Smooth muscle cell of the pulmonary artery (primary cell): ENCODE results near the gene RAPGEF3. TPM values are rescaled to one million over a fixed set of nuclear protein-coding genes. Genes with fewer than 3 reads are reported as not detected.

Experiments used
- total RNA-seq: library from RNA; depleted of rRNA; stranded (reverse); fragments of >200 nt; gene quantifications from 2 replicates; pipeline ENCODE4 v1.2.3, GENCODE V29; 2014

Gene RAPGEF3
- 3.9 and 5.6 TPM in 2 replicates for total RNA-seq

GRCh38 chr12:47758834-47759690, at the start of gene RAPGEF3:
TSS of gene RAPGEF3 (minus strand) at chr12:47758880. CDS start at chr12:47758556, 324 bp downstream.

DNA sequence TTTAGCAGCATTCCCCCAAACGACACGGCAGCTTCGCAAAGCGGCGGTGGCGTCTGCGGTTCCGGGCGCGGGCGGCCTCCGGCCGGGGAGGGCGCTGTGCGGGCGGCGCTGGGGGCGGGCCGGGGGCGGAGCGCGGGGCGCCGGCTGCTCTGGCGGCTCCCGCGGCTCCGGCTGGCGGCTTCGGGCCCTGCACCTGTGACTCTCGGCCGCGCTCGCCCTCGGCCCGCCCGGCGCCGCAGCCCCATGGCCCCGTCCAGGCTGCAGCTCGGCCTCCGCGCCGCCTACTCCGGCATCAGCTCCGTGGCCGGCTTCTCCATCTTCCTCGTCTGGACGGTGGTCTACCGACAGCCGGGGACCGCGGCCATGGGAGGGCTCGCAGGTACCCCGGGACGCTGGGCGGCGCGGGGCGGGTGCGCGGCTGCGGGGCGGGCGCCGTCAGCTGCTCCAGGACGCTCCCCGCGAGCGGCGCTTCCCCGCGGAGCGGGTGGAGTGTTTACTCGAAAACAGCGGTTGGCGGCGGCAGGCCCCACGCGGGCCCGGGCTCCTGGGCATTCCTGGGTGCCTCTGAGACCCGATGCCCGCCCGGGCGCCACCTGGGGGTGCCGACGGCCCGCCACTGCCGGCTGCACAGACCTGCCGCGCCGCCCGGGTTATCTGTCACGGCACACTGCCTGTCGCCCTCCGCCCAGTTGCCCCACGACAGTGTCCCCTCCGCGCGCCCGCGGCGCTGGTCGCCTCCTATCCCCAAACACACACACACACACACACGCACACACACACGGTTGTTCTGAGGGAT, 14.6 kb upstream of the RAPGEF3 start, which contains the start of gene SLC48A1:
Gene SLC48A1, plus strand, starts transcription at position 177 of the 796 bp plus-strand sequence. Its CDS starts 67 bp downstream, at position 244.

DNA sequence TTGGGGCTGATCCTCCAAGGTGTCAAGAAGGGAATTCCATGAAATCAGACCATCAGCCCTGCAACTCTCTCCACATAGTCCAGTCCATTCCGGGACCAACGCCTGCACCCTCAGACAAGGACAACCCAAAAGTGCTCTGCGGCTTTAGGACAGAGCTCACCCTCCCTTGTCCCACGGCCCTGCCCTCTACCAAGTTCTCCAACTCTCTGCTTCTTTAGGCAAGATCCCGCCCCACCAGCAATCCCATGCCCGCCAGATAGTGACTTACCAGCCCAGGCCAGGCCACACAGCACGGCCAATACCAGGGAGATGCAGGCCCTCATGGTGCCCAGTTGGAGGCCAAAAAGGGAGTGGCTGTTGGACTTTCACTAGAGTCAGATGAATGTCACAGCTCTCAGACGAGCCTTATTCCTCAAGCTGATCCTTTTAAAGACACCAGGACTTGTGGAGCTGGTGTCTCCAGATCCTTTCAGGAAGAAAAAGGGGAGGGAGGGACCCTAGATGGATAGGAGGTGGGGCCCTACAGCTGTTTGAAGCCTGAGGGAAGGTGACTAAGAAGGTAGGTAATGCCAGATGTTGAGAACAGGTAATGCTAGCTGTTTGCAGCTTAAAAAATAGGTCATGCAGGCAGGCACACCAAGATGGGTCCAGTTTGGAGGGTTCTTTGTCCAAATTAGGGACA, 33.4 kb downstream of the RAPGEF3 start, which contains the start of gene ENDOU:
Gene ENDOU, minus strand, starts transcription at position 400 of the 682 bp plus-strand sequence. Its CDS starts 77 bp downstream, at position 323.

GRCh38 chr12:47705566-47706425, 52.9 kb downstream of the RAPGEF3 start, which contains the start of gene RPAP3:
TSS of gene RPAP3 (minus strand) at chr12:47706030. CDS start at chr12:47702840, 3,190 bp downstream.

Other genes with a start within 250 kb of the RAPGEF3 start
- 13.6 and 14.3 TPM in 2 replicates for gene RPAP3, start 52.9 kb downstream of the RAPGEF3 start, total RNA-seq
- 0.40 and 0.52 TPM in 2 replicates for gene ENDOU, start 33.4 kb downstream of the RAPGEF3 start, total RNA-seq
- 22.9 and 23.5 TPM in 2 replicates for gene SLC48A1, start 14.4 kb upstream of the RAPGEF3 start, total RNA-seq
- 46.5 and 62.4 TPM in 2 replicates for gene HDAC7, start 61.0 kb upstream of the RAPGEF3 start, total RNA-seq
- 13.0 and 13.6 TPM in 2 replicates for gene VDR, start 146.1 kb upstream of the RAPGEF3 start, total RNA-seq
- 81.9 and 86.5 TPM in 2 replicates for gene TMEM106C, start 204.7 kb upstream of the RAPGEF3 start, total RNA-seq
- gene COL2A1, start 245.6 kb upstream of the RAPGEF3 start, total RNA-seq = not detected in 2 replicates